ENCODE data around the gene UVRAG.

The UVRAG gene

GRCh38 chr11:75814677-75815344 is at the start of gene UVRAG:
UVRAG (plus strand) TSS chr11:75815210; CDS start chr11:75815408, 198 bp downstream.
- DNase-seq (ENCODE audit: low read depth): peak; percentile 95

- no peak for DNase-seq (ENCODE audit: low read depth)
Measured at GRCh38 chr11:75766443-75767227, 48.4 kb upstream of the UVRAG start.

- DNase-seq (ENCODE audit: low read depth): no peak
Measured at GRCh38 chr11:75767228-75767572, 47.8 kb upstream of the UVRAG start.

GRCh38 chr11:75767793-75768111 is 47.3 kb upstream of the UVRAG start:
- DNase-seq (ENCODE audit: low read depth): no peak

GRCh38 chr11:75768112-75768908 is 46.7 kb upstream of the UVRAG start, which contains the start of gene DGAT2:
DGAT2 (plus strand) TSS chr11:75768778; CDS start chr11:75768992, 214 bp downstream.
- DNase-seq (ENCODE audit: low read depth): peak; percentile 60

GRCh38 chr11:75768909-75769771 is 45.9 kb upstream of the UVRAG start:
- no peak for DNase-seq (ENCODE audit: low read depth)

GRCh38 chr11:75770102-75770501 is 44.9 kb upstream of the UVRAG start:
- DNase-seq (ENCODE audit: low read depth): no peak

GRCh38 chr11:75771646-75772410 is 43.2 kb upstream of the UVRAG start:
- no peak for DNase-seq (ENCODE audit: low read depth)

- no peak for DNase-seq (ENCODE audit: low read depth)
Measured at GRCh38 chr11:75773595-75774353, 41.2 kb upstream of the UVRAG start.

GRCh38 chr11:75775056-75775455 is 40.0 kb upstream of the UVRAG start:
- DNase-seq (ENCODE audit: low read depth): no peak

GRCh38 chr11:75776546-75776945 is 38.5 kb upstream of the UVRAG start:
- no peak for DNase-seq (ENCODE audit: low read depth)

- DNase-seq (ENCODE audit: low read depth): no peak
Measured at GRCh38 chr11:75777461-75778110, 37.4 kb upstream of the UVRAG start.

- DNase-seq (ENCODE audit: low read depth): no peak
Measured at GRCh38 chr11:75778962-75779361, 36.0 kb upstream of the UVRAG start.

GRCh38 chr11:75779960-75780359 is 35.0 kb upstream of the UVRAG start:
- DNase-seq (ENCODE audit: low read depth): no peak

- no peak for DNase-seq (ENCODE audit: low read depth)
Measured at GRCh38 chr11:75780888-75781287, 34.1 kb upstream of the UVRAG start.

- no peak for DNase-seq (ENCODE audit: low read depth)
Measured at GRCh38 chr11:75781296-75781695, 33.7 kb upstream of the UVRAG start.

GRCh38 chr11:75781831-75782230 is 33.2 kb upstream of the UVRAG start:
- DNase-seq (ENCODE audit: low read depth): no peak

GRCh38 chr11:75782540-75783263 is 32.3 kb upstream of the UVRAG start:
- DNase-seq (ENCODE audit: low read depth): no peak

GRCh38 chr11:75783416-75784084 is 31.5 kb upstream of the UVRAG start:
- no peak for DNase-seq (ENCODE audit: low read depth)

Measured in stimulated activated CD8-positive, alpha-beta memory T cell treated with anti-CD3 and anti-CD28 coated beads, Interleukin-12 subunit alpha, Interleukin-12 subunit beta, amount 100 ng/mL, for 4 hours (primary cell).